IMR-90 (cell line): Measurements from ENCODE around the gene FOXO3B. TPM values are rescaled to one million over a fixed set of nuclear protein-coding genes. Genes with fewer than 3 reads are reported as not detected.
"Not testable (repeated sequence)": the region's sequence is repeated elsewhere in the genome, so short reads cannot be mapped to it uniquely, and the experiment has no call there.

Experiments used
- ATAC-seq: fragments of 200-7000 bp; cut with Tn5 transposase; 2 replicates; pipeline ENCODE4 v1.9.1; 2020; ENCODE audit warnings: low read depth, mild to moderate bottlenecking, moderate library complexity
- BruUV-seq: library from RNA; stranded (reverse); fragments of 400-500 nt; replicated peaks from 2 replicates; lab custom pipeline; 2021; lab: Mats Ljungman, UMichigan
- CTCF ChIA-PET: fragments of 300-600 bp; formaldehyde crosslinking; extraction: SDS; loops from one replicate; lab custom pipeline; 2021; ENCODE audit warnings: antibody characterized with exemption; lab: Yijun Ruan, JAX
- POLR2A ChIA-PET: fragments of 300-600 bp; sonication (Branson Sonifier 250); formaldehyde crosslinking; loops from one replicate; lab custom pipeline; 2022; ENCODE audit warnings: antibody characterized with exemption; ENCODE audit not compliant: unreplicated experiment; lab: Charles Lee
- DNase-seq: peaks from one replicate; pipeline ENCODE4 v3.0.0; 2013
- H2AFZ ChIP-seq: replicated peaks from 2 replicates; pipeline ENCODE3; 2013; ENCODE audit warnings: low read length, mild to moderate bottlenecking; ENCODE audit not compliant: poor library complexity
- H2AK5ac ChIP-seq: 2 replicates; pipeline ENCODE4 v1.6.1; 2013; ENCODE audit warnings: low read depth, low read length, inconsistent platforms
- H2AK9ac ChIP-seq: replicated peaks from 2 replicates; pipeline ENCODE3; 2013; ENCODE audit warnings: mild to moderate bottlenecking, low read depth, low read length, moderate library complexity; ENCODE audit not compliant: poor library complexity
- H2BK120ac ChIP-seq: 2 replicates; pipeline ENCODE4 v1.6.1; 2013; ENCODE audit warnings: low read depth, low read length, inconsistent platforms
- H2BK15ac ChIP-seq: 3 replicates; pipeline ENCODE4 v1.6.1; 2013; ENCODE audit warnings: low read depth, low read length, inconsistent platforms
- H2BK20ac ChIP-seq: 2 replicates; pipeline ENCODE4 v1.6.1; 2013; ENCODE audit warnings: low read depth, mild to moderate bottlenecking, inconsistent platforms, low read length, moderate library complexity
- H2BK5ac ChIP-seq: 2 replicates; pipeline ENCODE4 v1.6.1; 2013; ENCODE audit warnings: mild to moderate bottlenecking, low read depth, low read length, inconsistent platforms; ENCODE audit not compliant: poor library complexity, severe bottlenecking
- H3K14ac ChIP-seq: replicated peaks from 2 replicates; pipeline ENCODE4 v1.6.1; 2013; ENCODE audit warnings: low read depth, low read length, inconsistent platforms
- H3K18ac ChIP-seq: 2 replicates; pipeline ENCODE4 v1.6.1; 2013; ENCODE audit warnings: low read depth, low read length, control low read depth
- H3K23ac ChIP-seq: 2 replicates; pipeline ENCODE4 v1.6.1; 2013; ENCODE audit warnings: low read depth, low read length, inconsistent platforms
- H3K27ac ChIP-seq: 2 replicates; pipeline ENCODE4 v1.5.1; 2013; ENCODE audit warnings: mild to moderate bottlenecking, control low read depth, low read length; ENCODE audit not compliant: insufficient read depth
- H3K27me3 ChIP-seq: 2 replicates; pipeline ENCODE4 v1.6.1; 2013; ENCODE audit warnings: low read length; ENCODE audit not compliant: control insufficient read depth, insufficient read depth
- H3K36me3 ChIP-seq: 2 replicates; pipeline ENCODE4 v1.6.1; 2013; ENCODE audit warnings: low read length, mixed read lengths; ENCODE audit not compliant: control insufficient read depth, insufficient read depth
- H3K4ac ChIP-seq: 2 replicates; pipeline ENCODE4 v1.6.1; 2013; ENCODE audit warnings: low read depth, low read length, inconsistent platforms
- H3K4me1 ChIP-seq: 2 replicates; pipeline ENCODE4 v1.6.1; 2013; ENCODE audit warnings: low read length, mixed read lengths; ENCODE audit not compliant: control insufficient read depth, insufficient read depth
- H3K4me2 ChIP-seq: 2 replicates; pipeline ENCODE4 v1.6.1; 2013; ENCODE audit warnings: low read depth, mild to moderate bottlenecking, control low read depth, low read length, moderate library complexity
- H3K4me3 ChIP-seq: 2 replicates; pipeline ENCODE4 v1.5.1; 2013; ENCODE audit warnings: low read depth, mild to moderate bottlenecking, control low read depth, low read length, moderate library complexity; ENCODE audit not compliant: insufficient read depth
- H3K56ac ChIP-seq: 2 replicates; pipeline ENCODE4 v1.6.1; 2013; ENCODE audit warnings: low read length, inconsistent platforms; ENCODE audit not compliant: insufficient read depth; ENCODE audit errors: extremely low read depth
- H3K79me1 ChIP-seq, 2 experiments: 2 replicates each; pipeline ENCODE4 v1.6.1; 2013; ENCODE audit warnings: low read length in 2 of 2, inconsistent platforms in 1 of 2, low read depth in 1 of 2
- H3K9ac ChIP-seq: 2 replicates; pipeline ENCODE4 v1.6.1; 2013; ENCODE audit warnings: low read depth, low read length, control low read depth
- H3K9me1 ChIP-seq: 2 replicates; pipeline ENCODE4 v1.6.1; 2013; ENCODE audit warnings: low read length, inconsistent platforms; ENCODE audit not compliant: insufficient read depth
- H3K9me3 ChIP-seq: 2 replicates; pipeline ENCODE4 v1.6.1; 2013; ENCODE audit warnings: low read length; ENCODE audit not compliant: control insufficient read depth, insufficient read depth
- H4K20me1 ChIP-seq: 2 replicates; pipeline ENCODE4 v1.6.1; 2013; ENCODE audit warnings: low read length, inconsistent platforms; ENCODE audit not compliant: insufficient read depth
- H4K5ac ChIP-seq: 2 replicates; pipeline ENCODE4 v1.6.1; 2013; ENCODE audit warnings: mild to moderate bottlenecking, low read depth, low read length, control low read depth
- H4K8ac ChIP-seq, 2 experiments: 2 replicates each; pipeline ENCODE4 v1.6.1; 2013; ENCODE audit warnings: low read depth in 2 of 2, low read length in 2 of 2, control low read depth in 1 of 2, inconsistent platforms in 1 of 2
- H4K91ac ChIP-seq: 2 replicates; pipeline ENCODE4 v1.6.1; 2013; ENCODE audit warnings: low read depth, low read length, inconsistent platforms; ENCODE audit not compliant: insufficient read depth
- CEBPB ChIP-seq: IDR thresholded peaks from 2 replicates; pipeline ENCODE4 v1.6.1; 2012; ENCODE audit warnings: low read depth, low read length, improper control_type of control experiment
- WGBS, 2 experiments: methylation state at CpG; one replicate each; pipeline versions ENCODE4 v1.1.5 to v1.1.7; 2013; ENCODE audit warnings: missing lambda C conversion rate in 2 of 2; ENCODE audit not compliant: insufficient read length in 1 of 2; ENCODE audit errors: extremely low coverage in 2 of 2; 5-methylcytosine and 5-hydroxymethylcytosine counted together
- dilution Hi-C: fragments of 300-500 bp; cut with HindIII; formaldehyde crosslinking; loops from one replicate; pipeline ENCODE4 v1.14.3; 2018; ENCODE audit warnings: low sequenced_read_pairs; ENCODE audit not compliant: unreplicated experiment
- in situ Hi-C: fragments of 300-500 bp; cut with MboI; formaldehyde crosslinking; loops from 3 replicates; pipeline ENCODE4 v1.14.3; 2019; ENCODE audit warnings: low sequenced_read_pairs, inconsistent platforms, mixed read lengths
- intact Hi-C: fragments of 100-400 bp; cut with micrococcal nuclease; formaldehyde crosslinking; loops from 2 replicates; pipeline ENCODE4 v1.10.0; 2022
- polyA plus RNA-seq, 3 experiments: library from polyadenylated mRNA; depleted of rRNA; stranded (reverse); fragments of >200 nt; gene quantifications; 2 replicates each; pipeline ENCODE4 v1.2.3, GENCODE V29; 2012; ENCODE audit warnings: low replicate concordance in 1 of 3
- total RNA-seq: library from RNA; depleted of rRNA; stranded (reverse); fragments of >200 nt; gene quantifications from 2 replicates; pipeline ENCODE4 v1.2.3, GENCODE V29; 2012

The FOXO3B gene
- total and polyA plus RNA-seq, 2 of the 4 experiments (the other 2 are of a cell fraction): 5.4 to 5.6 TPM

DNA sequence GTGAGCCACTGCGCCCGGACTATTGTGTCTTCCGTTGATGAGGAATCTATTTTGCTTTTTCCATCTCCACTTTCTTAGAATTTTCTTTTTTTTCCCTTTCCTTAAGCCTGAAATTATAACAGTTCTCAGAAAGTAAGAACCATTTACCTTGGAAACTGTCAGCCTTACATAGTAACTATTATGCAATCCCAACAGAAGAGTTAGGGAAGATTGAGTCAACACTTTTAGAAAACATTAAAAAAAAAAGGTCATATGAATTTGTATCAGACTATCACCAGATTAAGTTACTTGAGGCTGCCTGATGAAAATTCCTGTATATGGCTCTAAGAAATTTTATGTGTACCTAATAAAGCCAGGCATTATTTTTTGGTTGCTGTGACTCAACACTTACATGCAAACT, 26.1 kb upstream of the FOXO3B start:
- 80% methylated on average over 2 of the region's 3 CpGs; no CpG with 5 or more reads in 1 of the 2 experiments for WGBS, 2 experiments
- intact Hi-C loops, CTCF ChIA-PET, H2BK15ac ChIP-seq, H3K9me1 ChIP-seq, H3K79me1 ChIP-seq, ATAC-seq, H4K8ac ChIP-seq, H3K18ac ChIP-seq, H3K23ac ChIP-seq, H4K20me1 ChIP-seq, BruUV-seq, POLR2A ChIA-PET, H2AFZ ChIP-seq, H3K27me3 ChIP-seq, H3K27ac ChIP-seq, H3K9ac ChIP-seq, H2BK120ac ChIP-seq, H2AK5ac ChIP-seq, H3K36me3 ChIP-seq, H4K91ac ChIP-seq, H2BK5ac ChIP-seq, H3K14ac ChIP-seq, H3K56ac ChIP-seq, H3K4me3 ChIP-seq, H3K9me3 ChIP-seq, H3K4me2 ChIP-seq, in situ Hi-C loops, H2AK9ac ChIP-seq, dilution Hi-C loops, H3K4me1 ChIP-seq, H3K4ac ChIP-seq, H2BK20ac ChIP-seq, H4K5ac ChIP-seq: not testable (repeated sequence)
- peak; percentile 1 for DNase-seq
- peak; percentile 62 for TF ChIP-seq CEBPB

DNA sequence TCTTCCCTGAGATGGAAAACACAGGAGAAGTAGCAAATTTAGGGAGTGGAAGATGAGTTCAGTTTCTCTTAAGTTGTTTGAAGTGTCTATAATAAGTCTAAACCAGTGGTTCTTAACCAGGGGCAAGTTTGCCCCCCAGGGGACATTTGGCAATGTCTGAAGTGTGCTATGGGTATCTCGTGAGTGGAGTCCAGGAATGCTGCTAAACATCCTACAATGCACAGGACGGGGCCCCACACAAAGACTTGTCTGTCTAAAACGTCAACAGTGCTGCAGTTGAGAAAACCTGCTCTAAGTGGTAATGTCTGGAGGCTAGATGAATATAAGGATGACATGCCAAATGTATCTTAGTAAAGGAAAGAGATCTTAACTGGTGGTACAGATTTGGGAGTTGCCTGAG, 23.8 kb upstream of the FOXO3B start:
- H3K18ac ChIP-seq, H3K27me3 ChIP-seq, H3K36me3 ChIP-seq, H4K8ac ChIP-seq, H3K14ac ChIP-seq, H2AFZ ChIP-seq, BruUV-seq, ATAC-seq, H3K56ac ChIP-seq, H3K9ac ChIP-seq, H4K5ac ChIP-seq, intact Hi-C loops, H2AK9ac ChIP-seq, H3K79me1 ChIP-seq, H3K4ac ChIP-seq, H3K4me2 ChIP-seq, H2BK20ac ChIP-seq, H3K4me1 ChIP-seq, POLR2A ChIA-PET, H2AK5ac ChIP-seq, H4K91ac ChIP-seq, DNase-seq, H4K20me1 ChIP-seq, CTCF ChIA-PET, H3K23ac ChIP-seq, H3K9me3 ChIP-seq, H2BK5ac ChIP-seq, H2BK15ac ChIP-seq, H2BK120ac ChIP-seq, H3K4me3 ChIP-seq, in situ Hi-C loops, H3K27ac ChIP-seq, H3K9me1 ChIP-seq, dilution Hi-C loops: not testable (repeated sequence)
- no CpG with 5 or more reads among the region's 3 CpGs for WGBS, 2 experiments
